Gastroesophageal sphincter (tissue), 4 donors: Measurements from ENCODE around the gene SLFN11. TPM values are rescaled to one million over a fixed set of nuclear protein-coding genes. Genes with fewer than 3 reads are reported as not detected.
A peak's percentile ranks its signal among the peaks of the same experiment; 100 is the strongest.

Experiments
- ATAC-seq: fragments of 150-250 bp; one replicate; pipeline ENCODE4 v1.9.1; 2016; ENCODE audit warnings: mild to moderate bottlenecking, moderate library complexity
- H3K27ac ChIP-seq, 4 donors: fragments of 200-600 bp; sonication (generic) in 3 of 4; 1 replicate in 3 of 4; 2 replicates in 1 of 4; pipeline ENCODE4 v1.5.1; 2016 to 2019
- H3K27me3 ChIP-seq: fragments of 200-600 bp; sonication (generic); one replicate; pipeline ENCODE4 v1.5.1; 2019
- H3K36me3 ChIP-seq, 2 donors: fragments of 200-600 bp; sonication (generic); one replicate each; pipeline ENCODE4 v1.5.1; 2019; ENCODE audit warnings: control low read depth in 1 of 2
- H3K4me1 ChIP-seq, 3 donors: fragments of 200-600 bp; sonication (generic); 1 replicate in 2 of 3; 2 replicates in 1 of 3; pipeline ENCODE4 v1.5.1; 2016 to 2019; ENCODE audit warnings: control low read depth in 2 of 3
- H3K4me3 ChIP-seq, 2 donors: fragments of 200-600 bp; sonication (generic); one replicate each; pipeline ENCODE4 v1.5.1; 2019; ENCODE audit warnings: mild to moderate bottlenecking in 1 of 2, moderate library complexity in 1 of 2
- H3K9me3 ChIP-seq, 3 donors: fragments of 200-600 bp; sonication (generic); one replicate each; pipeline ENCODE4 v1.5.1; 2017 to 2019; ENCODE audit warnings: control low read depth in 2 of 3
- CTCF ChIP-seq, 4 experiments: fragments of 200-600 bp in 2 of 4; fragments of 450-650 bp in 2 of 4; sonication (generic) in 1 of 4; IDR thresholded peaks; one replicate each; pipeline ENCODE4 v1.5.1; 2017 to 2019; ENCODE audit warnings: antibody characterized with exemption in 4 of 4, mild to moderate bottlenecking in 2 of 4, moderate library complexity in 2 of 4
- EP300 ChIP-seq: sonication (generic); formaldehyde crosslinking; IDR thresholded peaks from one replicate; pipeline ENCODE4 v1.6.1; 2017; ENCODE audit warnings: antibody characterized with exemption, mild to moderate bottlenecking
- POLR2A ChIP-seq, 2 donors: fragments of 450-650 bp; IDR thresholded peaks; one replicate each; pipeline ENCODE4 v1.6.1; 2017; ENCODE audit warnings: antibody characterized with exemption in 2 of 2, mild to moderate bottlenecking in 2 of 2, moderate library complexity in 1 of 2
- POLR2AphosphoS5 ChIP-seq: sonication (generic); formaldehyde crosslinking; IDR thresholded peaks from one replicate; pipeline ENCODE4 v1.6.1; 2017; ENCODE audit warnings: antibody characterized with exemption
- WGBS, 2 donors: methylation state at CpG; one replicate each; pipeline ENCODE4 v1.1.5; 2018; ENCODE audit warnings: low coverage in 1 of 2; 5-methylcytosine and 5-hydroxymethylcytosine counted together
- total RNA-seq, 4 donors: library from RNA; depleted of rRNA; stranded (reverse); fragments of >200 nt; gene quantifications; one replicate each; pipeline ENCODE4 v1.1.0, GENCODE V29; 2016

The SLFN11 gene
- total RNA-seq, 4 donors from 2014 or later: 17.1 to 25.7 (median 22.2) TPM

GRCh38 chr17:35322749-35323148 lies 50.7 kb downstream of the SLFN11 start:
- H3K4me1 ChIP-seq: no peaks in the 10 kb centered on the region
- 40 to 83% methylated on average over 1 of the region's 1 CpG for WGBS, 2 donors
- peaks cover 24% of the 10 kb centered on the region for H3K27me3 ChIP-seq
- no peak for TF ChIP-seq CTCF (IDR thresholded peaks at IDR 0.05)
- TF ChIP-seq EP300: no peak
- TF ChIP-seq POLR2AphosphoS5: no peak
- TF ChIP-seq POLR2A (IDR thresholded peaks at IDR 0.05): no peak
- peaks cover 0 to 7% (median 0%) of the 10 kb centered on the region in 3 donors for H3K9me3 ChIP-seq
- no peaks in the 10 kb centered on the region for H3K36me3 ChIP-seq
- no peak overlapping the region for H3K4me3 ChIP-seq
- H3K27ac ChIP-seq: no peak overlapping the region
- ATAC-seq: no peak

GRCh38 chr17:35315971-35316370 lies 57.5 kb downstream of the SLFN11 start:
- TF ChIP-seq POLR2AphosphoS5: no peak
- TF ChIP-seq POLR2A (IDR thresholded peaks at IDR 0.05): no peak
- no peak for TF ChIP-seq CTCF (IDR thresholded peaks at IDR 0.05)
- no peak for TF ChIP-seq EP300
- H3K36me3 ChIP-seq: no peaks in the 10 kb centered on the region
- H3K27ac ChIP-seq: no peak overlapping the region
- ATAC-seq: no peak
- peaks cover 0 to 31% (median 7%) of the 10 kb centered on the region in 3 donors for H3K4me1 ChIP-seq
- H3K4me3 ChIP-seq: no peak overlapping the region
- peaks cover 35% of the 10 kb centered on the region for H3K27me3 ChIP-seq
- 74 to 79% methylated on average over 2 of the region's 2 CpGs for WGBS, 2 donors
- no peaks in the 10 kb centered on the region for H3K9me3 ChIP-seq

- ATAC-seq: no peak
- TF ChIP-seq POLR2A (IDR thresholded peaks at IDR 0.05) (no peak), CTCF (IDR thresholded peaks at IDR 0.05) (no peak), EP300 (no peak)
- H3K27ac ChIP-seq: peak overlapping the region in 3 of 4 donors; percentile 33 to 64 (median 38)
These were observed 58.1 kb downstream of the SLFN11 start for GRCh38 chr17:35315283-35315682.

GRCh38 chr17:35314415-35315216 lies 58.8 kb downstream of the SLFN11 start:
- Histone ChIP-seq H3K4me1 (peaks cover 0 to 31% (median 7%) of the 10 kb centered on the region in 3 donors), H3K4me3 (no peak overlapping the region), H3K27me3 (peaks cover 26% of the 10 kb centered on the region), H3K9me3 (no peaks in the 10 kb centered on the region), H3K27ac (peak overlapping the region in 3 of 4 donors; percentile 33 to 64 (median 38)), H3K36me3 (no peaks in the 10 kb centered on the region)
- WGBS, 2 donors: 70 to 82% methylated on average over 2 of the region's 9 CpGs
- TF ChIP-seq POLR2AphosphoS5: no peak
- no peak for TF ChIP-seq CTCF (IDR thresholded peaks at IDR 0.05)
- TF ChIP-seq EP300: no peak
- no peak for TF ChIP-seq POLR2A (IDR thresholded peaks at IDR 0.05)
- no peak for ATAC-seq

More at GRCh38 chr17:35315283-35315682, 58.1 kb downstream of the SLFN11 start:
- Histone ChIP-seq H3K9me3 (no peaks in the 10 kb centered on the region), H3K27me3 (peaks cover 32% of the 10 kb centered on the region), H3K36me3 (no peaks in the 10 kb centered on the region), H3K4me1 (peaks cover 0 to 31% (median 7%) of the 10 kb centered on the region in 3 donors), H3K4me3 (no peak overlapping the region)
- 11 to 12% methylated on average over 4 to 5 of the region's 5 CpGs for WGBS, 2 donors

- H3K9me3 ChIP-seq: no peaks in the 10 kb centered on the region
- ATAC-seq: peak; percentile 11
- peaks cover 19% of the 10 kb centered on the region for H3K27me3 ChIP-seq
- H3K4me1 ChIP-seq: peaks cover 0 to 31% (median 7%) of the 10 kb centered on the region in 3 donors
- peak overlapping the region; percentile 1 to 38 for H3K4me3 ChIP-seq
- no peaks in the 10 kb centered on the region for H3K36me3 ChIP-seq
- peak overlapping the region in 3 of 4 donors; percentile 33 to 64 (median 38) for H3K27ac ChIP-seq
- 50% methylated on average over 2 of the region's 19 CpGs; no CpG with 5 or more reads in 1 of the 2 donors for WGBS, 2 donors
- TF ChIP-seq POLR2A (IDR thresholded peaks at IDR 0.05) (no peak), CTCF (IDR thresholded peaks at IDR 0.05) (no peak), POLR2AphosphoS5 (no peak), EP300 (no peak)
These were observed 59.5 kb downstream of the SLFN11 start for GRCh38 chr17:35313875-35314409.
